ENCODE results near the gene ZNF547.

GRCh38 chr19:57324992-57325391 is 38.4 kb upstream of the ZNF547 start:
- no peak for TF ChIP-seq CTCF (conservative IDR thresholded peaks at IDR 0.05)
- TF ChIP-seq EZH2 (IDR thresholded peaks at IDR 0.05; ENCODE audit: low read depth) = no peak
